Stomach smooth muscle (tissue), 2 donors: ENCODE data around the gene CTTNBP2.

Experiments used
- H3K27ac ChIP-seq: one replicate; pipeline ENCODE4 v1.7.0; 2013; ENCODE audit warnings: mild to moderate bottlenecking, low read length, inconsistent platforms
- H3K27me3 ChIP-seq, 2 donors: one replicate each; pipeline ENCODE4 v1.7.0; 2013; ENCODE audit warnings: low read length in 2 of 2; ENCODE audit not compliant: insufficient read depth in 2 of 2, control insufficient read depth in 1 of 2
- H3K36me3 ChIP-seq, 2 donors: one replicate each; pipeline ENCODE4 v1.7.0; 2013; ENCODE audit warnings: low read length in 2 of 2; ENCODE audit not compliant: control insufficient read depth in 2 of 2, insufficient read depth in 2 of 2
- H3K4me1 ChIP-seq: one replicate; pipeline ENCODE4 v1.7.0; 2013; ENCODE audit warnings: low read length; ENCODE audit not compliant: control insufficient read depth, insufficient read depth
- H3K4me3 ChIP-seq, 2 donors: one replicate each; pipeline ENCODE4 v1.7.0; 2013; ENCODE audit warnings: low read length in 2 of 2
- H3K9ac ChIP-seq, 2 donors: one replicate each; pipeline ENCODE4 v1.7.0; 2013; ENCODE audit warnings: low read length in 2 of 2, mild to moderate bottlenecking in 1 of 2
- H3K9me3 ChIP-seq, 2 donors: one replicate each; pipeline ENCODE4 v1.7.0; 2013; ENCODE audit warnings: low read length in 2 of 2; ENCODE audit not compliant: control insufficient read depth in 2 of 2
- donor health status: healthy.
- donor health status: Pancreatic carcinoma.

The CTTNBP2 gene, protein sequence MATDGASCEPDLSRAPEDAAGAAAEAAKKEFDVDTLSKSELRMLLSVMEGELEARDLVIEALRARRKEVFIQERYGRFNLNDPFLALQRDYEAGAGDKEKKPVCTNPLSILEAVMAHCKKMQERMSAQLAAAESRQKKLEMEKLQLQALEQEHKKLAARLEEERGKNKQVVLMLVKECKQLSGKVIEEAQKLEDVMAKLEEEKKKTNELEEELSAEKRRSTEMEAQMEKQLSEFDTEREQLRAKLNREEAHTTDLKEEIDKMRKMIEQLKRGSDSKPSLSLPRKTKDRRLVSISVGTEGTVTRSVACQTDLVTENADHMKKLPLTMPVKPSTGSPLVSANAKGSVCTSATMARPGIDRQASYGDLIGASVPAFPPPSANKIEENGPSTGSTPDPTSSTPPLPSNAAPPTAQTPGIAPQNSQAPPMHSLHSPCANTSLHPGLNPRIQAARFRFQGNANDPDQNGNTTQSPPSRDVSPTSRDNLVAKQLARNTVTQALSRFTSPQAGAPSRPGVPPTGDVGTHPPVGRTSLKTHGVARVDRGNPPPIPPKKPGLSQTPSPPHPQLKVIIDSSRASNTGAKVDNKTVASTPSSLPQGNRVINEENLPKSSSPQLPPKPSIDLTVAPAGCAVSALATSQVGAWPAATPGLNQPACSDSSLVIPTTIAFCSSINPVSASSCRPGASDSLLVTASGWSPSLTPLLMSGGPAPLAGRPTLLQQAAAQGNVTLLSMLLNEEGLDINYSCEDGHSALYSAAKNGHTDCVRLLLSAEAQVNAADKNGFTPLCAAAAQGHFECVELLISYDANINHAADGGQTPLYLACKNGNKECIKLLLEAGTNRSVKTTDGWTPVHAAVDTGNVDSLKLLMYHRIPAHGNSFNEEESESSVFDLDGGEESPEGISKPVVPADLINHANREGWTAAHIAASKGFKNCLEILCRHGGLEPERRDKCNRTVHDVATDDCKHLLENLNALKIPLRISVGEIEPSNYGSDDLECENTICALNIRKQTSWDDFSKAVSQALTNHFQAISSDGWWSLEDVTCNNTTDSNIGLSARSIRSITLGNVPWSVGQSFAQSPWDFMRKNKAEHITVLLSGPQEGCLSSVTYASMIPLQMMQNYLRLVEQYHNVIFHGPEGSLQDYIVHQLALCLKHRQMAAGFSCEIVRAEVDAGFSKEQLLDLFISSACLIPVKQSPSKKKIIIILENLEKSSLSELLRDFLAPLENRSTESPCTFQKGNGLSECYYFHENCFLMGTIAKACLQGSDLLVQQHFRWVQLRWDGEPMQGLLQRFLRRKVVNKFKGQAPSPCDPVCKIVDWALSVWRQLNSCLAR (N-terminal part only)

DNA sequence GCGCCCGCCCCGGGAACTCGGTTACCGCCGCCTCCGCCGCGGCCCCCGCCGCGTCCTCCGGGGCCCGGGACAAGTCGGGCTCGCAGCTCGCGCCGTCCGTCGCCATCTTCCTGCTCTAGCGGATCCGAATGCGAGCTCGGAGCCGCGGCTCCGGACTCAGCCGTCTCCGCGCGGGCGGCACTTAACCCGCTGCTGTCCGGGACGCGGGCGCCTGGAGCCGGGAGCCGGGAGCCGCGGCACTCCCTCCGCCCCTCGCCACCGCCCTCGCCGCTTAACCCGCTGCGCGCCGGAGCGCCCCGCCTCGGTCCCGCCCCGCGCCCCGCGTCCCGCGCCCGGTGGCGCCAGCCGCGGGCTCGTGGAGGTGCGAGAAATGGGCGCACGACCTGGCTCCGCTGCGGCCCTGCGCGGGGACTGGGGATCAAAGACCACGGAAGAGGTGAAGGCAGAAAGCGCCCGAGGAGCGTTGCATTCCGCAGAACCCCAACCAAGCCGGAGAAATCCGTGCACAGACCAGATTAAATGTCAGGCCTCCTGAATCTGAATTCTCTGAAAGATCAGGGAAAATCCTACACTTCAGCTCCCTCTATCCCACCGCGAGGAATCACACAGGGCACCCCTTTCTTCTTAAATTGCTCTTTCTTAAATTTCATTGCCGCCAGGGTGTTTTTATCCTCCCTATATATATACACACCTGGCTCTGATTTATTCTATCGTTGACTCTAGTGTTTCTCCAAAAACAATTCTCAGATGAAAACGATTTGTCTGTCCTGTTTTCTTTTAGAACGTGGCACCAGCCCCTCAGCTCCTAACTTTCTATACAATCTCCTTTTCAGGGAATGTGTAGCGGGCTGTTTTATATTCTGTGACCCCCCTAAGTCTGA lies at the start of gene CTTNBP2:
TSS of gene CTTNBP2 (minus strand) at position 132 of the 881 bp plus-strand sequence. CDS start at position 106, 26 bp downstream.
- Histone ChIP-seq H3K27me3 (no peaks in the 10 kb centered on the region), H3K36me3 (no peaks in the 10 kb centered on the region)

DNA sequence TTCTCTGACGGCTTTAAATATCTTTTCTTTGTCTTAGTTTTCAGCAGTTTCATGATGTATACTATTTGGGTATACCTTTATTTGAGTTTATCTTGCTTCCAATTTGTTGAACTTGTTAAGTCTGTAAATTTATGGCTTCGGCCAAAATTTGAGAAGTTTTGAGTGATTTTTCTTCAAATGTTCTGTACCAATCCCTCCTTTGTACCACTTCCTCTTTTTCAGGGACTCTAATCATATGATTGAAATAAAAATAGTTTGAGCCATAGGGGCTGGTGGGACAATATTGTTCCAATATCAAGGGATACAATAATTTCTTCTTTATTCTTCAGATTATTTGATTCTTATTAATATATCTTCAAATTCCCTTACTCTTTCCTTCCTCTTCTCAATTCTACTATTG lies 43.1 kb upstream of the CTTNBP2 start:
- Histone ChIP-seq H3K9me3 (peaks cover 0 to 3% of the 10 kb centered on the region in 2 donors), H3K9ac (no peak overlapping the region), H3K4me3 (no peak overlapping the region), H3K27me3 (no peaks in the 10 kb centered on the region), H3K4me1 (no peaks in the 10 kb centered on the region), H3K27ac (no peak overlapping the region), H3K36me3 (no peaks in the 10 kb centered on the region)

More for the DNA sequence above, at the start of gene CTTNBP2:
- Histone ChIP-seq H3K4me3 (peak within 1 kb of the TSS; percentile 71 to 95), H3K9me3 (no peaks in the 10 kb centered on the region), H3K4me1 (peaks cover 11% of the 10 kb centered on the region), H3K27ac (no peak within 1 kb of the TSS), H3K9ac (peak within 1 kb of the TSS; percentile 64 to 67)

DNA sequence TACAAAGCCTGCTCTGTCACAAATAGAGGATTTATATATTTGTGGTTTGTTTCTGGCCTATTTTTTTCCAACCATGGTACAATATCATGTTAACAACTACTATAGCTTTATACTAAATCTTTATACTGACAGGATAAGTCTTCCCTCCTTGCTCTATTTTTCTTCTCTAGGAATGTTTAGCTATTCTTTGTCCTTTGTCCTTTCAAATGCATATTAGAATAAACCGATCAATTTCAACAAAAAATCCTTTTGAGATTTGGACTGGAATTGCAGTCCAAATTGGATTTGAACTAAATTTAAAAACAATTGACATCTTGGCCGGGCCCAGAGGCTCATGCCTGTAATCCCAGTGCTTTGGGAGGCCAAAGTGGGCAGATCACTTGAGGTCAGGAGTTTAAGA lies 39.2 kb upstream of the CTTNBP2 start:
- H3K4me3 ChIP-seq, result no peak overlapping the region

DNA sequence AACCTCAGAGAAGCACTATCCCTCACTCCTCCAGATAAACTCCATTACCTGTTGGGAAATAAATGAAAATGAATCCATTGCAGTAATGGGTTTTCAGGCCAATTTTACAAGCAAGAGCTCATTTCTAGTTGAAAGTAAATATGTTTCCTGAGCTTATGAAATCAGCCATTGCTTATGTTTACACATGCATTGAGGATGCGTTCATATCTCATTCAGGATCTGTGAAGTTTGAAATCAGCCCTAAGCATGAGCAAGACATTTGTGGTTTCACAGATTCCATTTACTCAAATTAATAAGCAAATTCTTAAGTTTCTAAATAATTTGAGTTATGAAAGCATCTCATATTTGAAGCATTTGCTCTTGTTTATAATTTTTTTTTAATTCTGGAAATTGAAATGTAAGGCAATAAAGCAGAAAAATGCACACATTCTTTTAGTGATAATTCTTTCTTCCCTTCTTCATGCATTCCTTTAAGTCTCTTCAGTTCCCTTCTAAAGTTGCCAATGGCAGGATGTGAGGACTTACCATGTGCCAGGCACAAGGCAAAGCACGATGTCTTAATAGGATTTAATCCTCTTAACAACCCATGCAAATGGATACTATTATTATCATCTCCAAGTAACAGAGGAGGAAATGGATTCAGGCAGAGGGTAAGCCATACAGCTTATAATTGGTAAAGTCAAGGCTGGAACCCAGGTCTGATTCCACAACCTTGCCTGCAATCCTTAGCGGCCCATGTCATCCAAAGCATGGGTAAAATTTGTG lies 35.0 kb upstream of the CTTNBP2 start:
- Histone ChIP-seq H3K27ac (no peak overlapping the region), H3K36me3 (no peaks in the 10 kb centered on the region), H3K9ac (no peak overlapping the region), H3K4me1 (no peaks in the 10 kb centered on the region), H3K27me3 (no peaks in the 10 kb centered on the region), H3K9me3 (no peaks in the 10 kb centered on the region), H3K4me3 (no peak overlapping the region)

More for the DNA sequence above, 39.2 kb upstream of the CTTNBP2 start:
- Histone ChIP-seq H3K9ac (no peak overlapping the region), H3K4me1 (no peaks in the 10 kb centered on the region), H3K27me3 (no peaks in the 10 kb centered on the region), H3K9me3 (peaks cover 0 to 3% of the 10 kb centered on the region in 2 donors), H3K36me3 (no peaks in the 10 kb centered on the region), H3K27ac (no peak overlapping the region)

DNA sequence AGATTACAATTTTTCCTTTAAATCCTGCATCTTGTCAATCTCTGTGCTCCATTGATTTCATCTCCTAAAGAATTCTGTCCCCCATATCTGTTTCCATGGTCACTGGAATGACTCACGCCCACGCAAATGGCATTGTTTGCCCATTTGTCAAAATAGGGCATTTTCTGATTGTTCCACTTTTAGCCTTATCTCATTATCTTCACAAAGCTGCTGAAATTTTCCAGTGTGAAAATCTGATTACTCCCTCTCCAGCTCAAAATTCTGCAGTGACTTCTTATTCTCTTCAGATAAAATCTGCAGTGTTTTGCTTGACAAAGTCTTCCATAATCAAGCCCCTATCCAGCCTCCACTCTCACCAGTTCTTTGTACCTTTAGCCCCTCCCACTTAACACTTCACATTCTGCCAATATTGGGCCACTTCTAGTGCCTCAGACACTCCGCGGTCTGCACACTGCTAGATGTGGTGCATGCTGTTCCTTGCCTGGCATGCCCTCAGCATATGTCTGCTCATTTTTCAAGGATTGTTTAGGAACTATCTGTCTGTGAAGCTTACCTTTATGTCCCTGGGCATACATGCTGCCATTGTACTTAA lies 33.9 kb upstream of the CTTNBP2 start:
- no peaks in the 10 kb centered on the region for H3K27me3 ChIP-seq
- no peaks in the 10 kb centered on the region for H3K4me1 ChIP-seq
- H3K9ac ChIP-seq, result no peak overlapping the region
- H3K9me3 ChIP-seq, result no peaks in the 10 kb centered on the region
- no peak overlapping the region for H3K4me3 ChIP-seq
- H3K36me3 ChIP-seq, result no peaks in the 10 kb centered on the region
- H3K27ac ChIP-seq, result no peak overlapping the region

DNA sequence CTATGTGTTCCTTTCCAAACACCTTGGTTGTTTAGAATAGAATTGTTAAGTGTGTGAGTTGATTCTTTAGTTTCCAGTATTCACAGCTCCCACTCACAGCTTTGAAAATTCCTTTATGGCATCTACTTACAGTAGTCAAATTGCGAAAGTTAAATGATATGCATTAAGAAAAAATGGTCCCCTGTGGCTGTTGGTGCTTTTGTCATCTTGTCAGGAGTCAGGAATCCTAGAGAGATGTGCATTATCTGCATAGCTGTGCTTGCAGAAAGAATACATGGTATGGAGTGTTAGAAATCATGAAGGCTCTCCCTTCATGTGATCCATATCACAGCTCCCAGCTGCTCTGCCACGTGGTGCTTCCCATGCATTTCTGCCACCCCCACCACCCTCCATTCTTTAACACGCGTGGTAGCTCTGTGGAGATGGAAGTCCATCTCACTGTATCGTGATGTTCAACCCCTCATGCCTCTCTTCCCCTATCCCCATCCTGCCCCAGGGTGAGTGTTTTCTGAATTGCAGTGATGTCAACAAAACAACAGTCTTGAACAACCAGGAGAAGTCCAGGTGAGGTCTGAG lies 29.2 kb upstream of the CTTNBP2 start:
- no peak overlapping the region for H3K27ac ChIP-seq
- H3K4me1 ChIP-seq, result no peaks in the 10 kb centered on the region
- no peaks in the 10 kb centered on the region for H3K9me3 ChIP-seq
- no peaks in the 10 kb centered on the region for H3K36me3 ChIP-seq
- no peak overlapping the region for H3K4me3 ChIP-seq
- H3K9ac ChIP-seq, result no peak overlapping the region
- H3K27me3 ChIP-seq, result no peaks in the 10 kb centered on the region

DNA sequence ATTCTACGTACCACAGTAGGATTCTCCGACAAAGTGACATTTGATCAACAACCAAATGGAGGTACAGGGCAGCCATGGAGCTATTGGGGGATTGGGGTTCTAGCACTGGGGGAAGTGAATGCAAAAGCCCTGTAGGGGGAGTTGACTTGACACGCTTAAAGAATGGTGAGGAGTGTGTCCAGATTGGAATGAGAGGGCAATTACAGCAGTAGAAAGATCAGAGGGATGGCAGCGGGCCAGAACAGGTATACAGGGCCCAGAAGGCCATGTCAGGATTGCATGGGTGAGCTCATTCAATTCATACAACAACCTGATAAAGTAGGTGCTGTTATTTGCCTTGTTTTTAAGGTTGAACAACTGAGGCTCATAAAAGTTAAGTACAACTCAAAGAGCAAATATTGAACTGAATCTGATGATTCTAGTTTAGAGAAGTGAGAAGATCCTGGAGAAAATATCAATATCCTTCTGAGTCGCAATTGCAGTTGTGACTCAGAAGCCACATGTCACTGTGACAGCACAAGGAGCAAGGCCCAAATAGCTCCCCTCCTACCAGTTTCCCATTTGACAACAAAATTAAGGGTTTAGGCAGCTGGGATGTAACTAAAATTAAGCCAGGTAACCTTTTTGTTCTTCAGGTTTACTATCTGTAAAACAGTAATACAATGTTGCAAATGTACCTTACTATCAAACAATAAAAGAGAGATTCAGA lies 28.0 kb upstream of the CTTNBP2 start:
- Histone ChIP-seq H3K27ac (no peak overlapping the region), H3K9me3 (no peaks in the 10 kb centered on the region), H3K4me1 (no peaks in the 10 kb centered on the region), H3K9ac (no peak overlapping the region), H3K27me3 (no peaks in the 10 kb centered on the region), H3K4me3 (no peak overlapping the region), H3K36me3 (no peaks in the 10 kb centered on the region)

DNA sequence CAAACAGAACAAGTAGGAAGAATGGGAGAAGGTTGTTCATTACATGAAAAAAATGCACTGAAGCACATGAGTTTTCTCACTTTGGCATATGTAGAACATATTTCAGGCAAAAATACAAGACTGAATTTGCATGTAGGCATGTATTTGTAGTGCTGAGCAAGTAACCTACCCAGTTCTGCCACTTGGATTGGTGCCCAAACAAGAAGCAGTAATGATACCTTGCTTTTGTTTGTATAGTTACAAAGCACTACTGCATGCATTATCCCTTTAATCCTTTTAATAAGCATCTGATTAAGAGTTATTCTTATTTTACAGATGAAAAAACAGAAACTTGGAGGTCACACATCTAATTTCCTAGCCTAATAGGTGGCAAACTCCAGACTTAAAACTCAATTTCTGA lies 23.1 kb upstream of the CTTNBP2 start:
- Histone ChIP-seq H3K27ac (no peak overlapping the region), H3K4me3 (no peak overlapping the region), H3K27me3 (no peaks in the 10 kb centered on the region)

More for the DNA sequence above, 23.1 kb upstream of the CTTNBP2 start:
- H3K4me1 ChIP-seq, result no peaks in the 10 kb centered on the region
- H3K9ac ChIP-seq, result no peak overlapping the region
- no peaks in the 10 kb centered on the region for H3K36me3 ChIP-seq
- no peaks in the 10 kb centered on the region for H3K9me3 ChIP-seq
